NCI-H446 (cell line): Measurements from ENCODE around the gene FAM107A.
"Not testable (repeated sequence)": the region's sequence is repeated elsewhere in the genome, so short reads cannot be mapped to it uniquely, and the experiment has no call there.

Experiments used
- DNase-seq, 2 experiments: peaks; one replicate each; lab custom pipeline; 2025; lab: John Stamatoyannopoulos, UW

FAM107A gene

DNA sequence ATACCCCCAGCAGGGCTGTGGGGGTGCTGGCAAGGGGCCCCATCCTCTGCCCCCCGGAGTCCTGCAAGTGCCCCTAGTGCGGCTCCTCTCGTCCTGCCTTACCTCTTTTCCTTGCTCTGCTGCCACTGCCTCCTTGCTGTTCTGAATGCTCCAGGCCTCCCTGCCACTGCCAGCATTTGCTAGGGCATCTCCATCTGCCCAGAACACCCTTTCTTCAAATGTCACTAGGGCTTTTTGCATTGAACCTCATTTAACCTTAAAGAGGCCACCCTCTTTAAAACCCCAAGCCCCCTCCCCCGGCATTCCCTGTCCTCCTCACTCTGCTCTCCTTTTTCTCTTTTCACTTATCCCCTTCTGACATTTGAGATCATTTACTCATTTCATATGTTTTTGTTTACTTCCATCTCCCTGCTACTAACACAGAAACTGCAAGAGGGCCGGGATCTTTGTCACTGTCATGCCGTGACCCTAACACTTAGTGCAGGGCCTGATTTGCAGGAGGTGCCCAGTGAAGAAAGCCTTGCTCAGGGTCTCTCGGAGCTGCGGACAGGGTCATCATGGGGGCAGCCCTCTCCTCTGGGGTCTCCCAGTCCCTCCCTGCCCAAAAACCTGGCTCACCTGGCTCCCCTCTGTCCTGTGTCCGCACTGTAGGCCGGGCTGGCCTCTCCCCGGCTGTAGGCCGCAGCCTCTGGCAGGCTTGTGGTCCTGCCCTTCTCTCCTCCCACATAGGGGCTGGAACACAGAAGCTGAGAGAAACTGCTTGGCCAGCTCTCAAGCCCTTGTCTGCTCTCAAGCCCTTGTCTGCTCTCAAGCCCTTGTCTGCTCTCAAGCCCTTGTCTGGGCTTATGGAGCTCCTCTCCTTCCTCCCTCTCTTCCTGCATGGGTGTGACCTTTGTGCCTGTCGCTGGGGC, 40.4 kb downstream of the FAM107A start, which contains the start of gene ACOX2:
TSS of gene ACOX2 (minus strand) at position 690 of the 911 bp plus-strand sequence. CDS start 2,084 bp downstream, outside the sequence.
- no peak for DNase-seq

DNA sequence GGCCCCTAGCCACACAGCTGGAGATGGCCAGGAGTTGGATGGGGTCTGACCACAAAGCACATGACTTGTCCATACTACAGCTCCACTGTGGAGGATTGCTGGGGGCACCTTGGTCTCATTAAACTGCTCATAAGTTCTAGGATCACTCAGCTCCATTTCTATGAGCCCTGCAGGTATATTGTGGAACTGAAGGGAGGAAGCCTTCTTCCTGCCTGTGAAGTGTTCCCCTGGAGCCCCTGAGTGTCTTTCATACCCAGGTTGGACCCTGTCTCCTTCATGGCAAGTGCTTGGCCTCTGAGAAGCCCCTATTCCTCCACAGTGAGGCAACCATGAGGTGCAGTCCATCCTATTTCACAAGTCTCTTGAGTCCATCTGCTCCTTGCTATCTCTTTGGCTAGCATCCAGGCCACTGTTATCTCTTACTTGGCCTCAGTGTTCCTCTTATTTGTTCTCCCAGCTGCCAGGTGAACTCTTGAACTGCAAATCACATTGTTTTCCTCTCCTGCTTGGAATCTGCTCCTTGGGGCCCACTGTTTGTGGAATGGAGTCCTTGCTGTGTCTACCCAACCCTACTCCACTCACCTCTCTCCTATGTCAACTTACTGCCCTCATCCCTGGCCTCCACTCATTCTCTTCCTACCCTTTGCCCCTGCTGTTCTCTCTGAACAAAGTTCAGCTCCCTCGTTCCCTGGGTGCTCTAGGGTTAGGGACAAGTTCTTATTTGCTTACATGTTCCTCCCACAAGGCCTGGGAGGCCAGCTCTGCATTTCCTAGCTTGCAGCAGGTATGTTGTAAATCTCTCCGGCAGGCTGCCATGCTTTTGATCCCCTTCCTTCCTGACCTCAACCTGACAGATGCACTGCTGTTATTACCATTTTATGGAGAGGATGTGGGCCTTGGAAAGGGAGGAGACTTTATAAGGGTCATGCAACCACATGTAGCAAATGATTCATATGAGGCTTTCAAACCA, 41.4 kb downstream of the FAM107A start:
- DNase-seq, result no peak

DNA sequence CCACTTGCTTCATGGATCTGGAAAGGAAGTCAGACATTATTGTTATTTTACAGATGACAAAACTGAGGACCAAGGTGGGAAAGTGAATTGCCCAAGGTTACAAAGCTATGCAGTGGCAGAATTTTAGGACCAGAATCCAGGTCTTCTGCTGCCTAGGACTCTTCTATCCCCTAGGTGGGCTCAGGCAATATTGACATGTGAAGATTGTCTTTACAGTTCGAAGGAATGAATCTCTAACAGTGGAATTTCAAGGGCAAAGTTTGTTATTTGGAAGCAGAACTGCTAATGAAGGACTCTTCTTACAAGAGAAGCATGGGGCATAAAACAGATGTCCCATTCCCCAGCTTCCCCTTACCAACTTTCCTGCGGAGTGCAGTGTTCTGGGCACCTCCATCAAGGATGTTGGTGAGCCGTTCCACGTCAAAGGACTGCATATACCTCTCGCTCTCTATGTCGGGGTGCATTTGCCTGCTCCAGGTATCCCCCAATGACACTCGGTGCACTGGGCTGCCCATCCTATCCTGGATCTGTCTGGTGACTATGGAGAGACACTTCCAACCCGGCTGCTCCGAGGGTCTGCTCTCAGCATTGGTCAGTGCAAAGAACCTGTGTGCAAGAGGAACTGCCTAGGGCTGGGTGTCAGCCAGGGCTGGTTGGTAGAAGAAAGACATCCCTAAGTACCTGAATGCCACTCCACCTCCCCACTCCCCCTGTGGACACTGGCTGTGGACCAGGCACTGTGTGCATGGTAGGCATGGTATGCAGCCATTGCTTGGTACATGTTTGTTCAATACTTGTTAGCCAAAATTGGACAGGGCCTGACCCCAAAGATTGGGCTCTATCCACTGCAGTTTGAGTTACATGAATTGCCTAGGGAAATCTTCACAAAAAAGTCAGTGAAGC, 42.3 kb downstream of the FAM107A start:
- DNase-seq, result no peak

DNA sequence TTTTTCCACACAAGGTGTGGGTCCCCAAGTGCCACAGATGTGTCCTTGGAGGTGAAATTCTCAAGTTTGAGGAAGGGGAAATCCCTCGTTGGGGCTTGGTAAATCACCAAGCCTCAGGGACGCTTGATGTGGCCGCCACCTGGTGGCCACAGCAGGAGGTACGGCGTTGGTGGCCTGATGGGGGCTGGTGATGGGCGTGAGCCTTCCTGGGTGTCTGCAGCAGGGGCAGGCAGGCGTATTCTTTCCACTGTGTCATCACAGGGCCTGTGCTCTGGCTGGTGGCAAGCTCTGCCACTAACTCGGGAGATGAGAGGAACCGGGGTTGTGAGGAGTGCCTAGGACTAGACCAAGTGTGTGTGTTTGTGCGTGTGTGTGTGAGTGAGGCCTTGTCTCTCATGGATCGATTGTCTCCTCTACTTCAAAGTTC, 44.4 kb downstream of the FAM107A start:
- DNase-seq, result peak in 1 of 2 experiments; percentile 44

DNA sequence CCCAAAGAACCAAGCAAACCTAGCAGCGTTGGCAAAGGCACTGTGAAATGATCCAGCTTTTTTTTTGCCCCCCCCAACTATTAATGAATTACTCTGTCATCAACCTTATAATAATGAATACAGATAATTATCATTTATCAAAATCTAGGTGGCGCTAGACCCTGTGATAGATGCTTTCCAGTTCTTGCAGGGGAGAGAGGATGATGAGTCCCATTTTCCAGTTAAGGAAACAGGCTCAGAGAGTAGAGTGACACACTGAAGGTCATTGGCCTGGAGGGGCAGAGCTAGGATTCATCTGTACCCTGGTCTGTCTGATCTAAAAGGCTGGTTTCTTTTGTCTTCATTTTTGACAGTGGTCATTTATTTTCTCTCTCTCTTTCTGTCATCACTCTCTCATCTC, 45.2 kb downstream of the FAM107A start:
- DNase-seq, result no peak

DNA sequence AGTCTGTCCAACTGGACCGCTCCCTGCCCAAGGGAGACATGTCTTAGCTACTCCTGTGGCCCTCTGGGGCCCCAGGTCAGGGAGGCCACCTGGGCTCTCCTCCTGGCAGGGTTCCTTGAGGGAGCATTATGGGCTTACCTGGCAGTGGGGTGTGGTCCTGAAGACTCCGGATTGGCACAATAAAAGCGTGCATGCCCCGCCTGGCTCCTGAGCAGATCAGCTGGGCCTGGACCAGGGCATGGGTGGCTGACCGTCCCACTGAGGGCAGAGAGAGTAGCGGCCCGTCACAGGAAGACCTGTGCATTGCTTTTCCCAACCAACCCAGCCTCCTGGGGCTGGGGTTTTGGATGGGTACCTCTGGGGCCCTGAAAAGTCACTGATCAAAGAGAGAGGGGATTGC, 45.6 kb downstream of the FAM107A start:
- no peak for DNase-seq

DNA sequence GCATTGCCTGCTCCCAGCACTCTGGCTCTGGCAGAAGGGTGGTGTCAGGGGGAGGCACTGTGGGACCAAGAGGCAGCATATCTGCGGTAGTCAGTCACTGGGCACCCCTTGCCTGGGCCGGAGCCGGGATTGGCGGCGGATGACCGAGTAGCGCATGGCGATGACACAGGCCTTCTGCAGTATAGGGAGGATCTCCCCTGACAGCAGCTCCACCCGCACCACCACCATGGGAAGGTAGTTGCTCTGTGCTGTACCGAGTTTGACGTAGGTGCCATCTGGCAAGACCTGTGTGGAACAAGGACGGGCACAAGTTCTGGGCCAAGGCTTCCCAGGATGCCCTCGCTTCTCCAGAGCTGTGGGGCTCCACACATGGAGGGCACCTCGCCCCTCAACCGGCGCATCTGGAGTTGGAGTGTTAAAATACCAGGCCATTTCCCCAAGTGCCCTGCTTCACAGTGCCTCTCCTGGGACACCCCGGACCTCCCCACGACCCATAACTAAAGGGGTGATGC, 46.8 kb downstream of the FAM107A start:
- DNase-seq, result no peak

DNA sequence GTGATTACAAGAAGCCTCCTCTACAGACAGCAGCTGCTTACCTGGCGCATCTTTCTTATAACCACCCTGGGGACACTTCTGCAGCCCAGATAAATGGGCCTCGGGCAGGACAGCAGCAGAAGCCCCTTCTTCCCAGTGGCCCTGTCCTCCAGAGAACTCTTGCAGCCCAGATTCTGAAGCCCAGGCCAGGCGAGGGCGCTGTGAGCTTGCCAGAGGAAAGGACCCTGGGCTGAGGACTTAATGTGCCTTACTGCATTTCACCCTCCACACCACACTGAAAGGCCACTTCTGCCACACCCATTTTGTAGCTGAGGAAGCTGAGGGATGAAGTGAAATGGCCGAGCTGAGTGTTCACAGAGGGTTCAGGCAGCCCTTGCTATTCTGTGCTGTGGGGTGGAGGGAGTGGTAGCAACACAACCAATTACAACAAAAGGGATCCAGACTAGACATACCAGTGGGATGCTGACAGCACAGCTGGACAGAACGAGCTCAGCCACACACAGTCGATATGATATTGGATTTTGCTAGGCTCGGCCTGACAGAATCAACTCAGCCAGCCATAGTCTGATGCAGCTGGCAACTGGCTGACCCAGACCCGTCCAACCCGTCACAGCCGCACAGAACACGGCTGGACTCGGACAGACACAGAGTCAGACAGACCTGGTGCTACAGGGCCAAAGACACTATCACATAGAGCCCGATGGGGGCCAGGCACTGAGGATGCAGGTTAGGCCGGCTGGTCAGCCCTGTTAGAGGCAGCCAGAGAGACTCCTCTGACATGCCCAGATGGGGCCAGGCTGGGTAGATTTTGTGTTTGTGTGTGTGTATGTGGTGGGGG, 47.5 kb downstream of the FAM107A start:
- peak in 1 of 2 experiments; percentile 0 for DNase-seq

DNA sequence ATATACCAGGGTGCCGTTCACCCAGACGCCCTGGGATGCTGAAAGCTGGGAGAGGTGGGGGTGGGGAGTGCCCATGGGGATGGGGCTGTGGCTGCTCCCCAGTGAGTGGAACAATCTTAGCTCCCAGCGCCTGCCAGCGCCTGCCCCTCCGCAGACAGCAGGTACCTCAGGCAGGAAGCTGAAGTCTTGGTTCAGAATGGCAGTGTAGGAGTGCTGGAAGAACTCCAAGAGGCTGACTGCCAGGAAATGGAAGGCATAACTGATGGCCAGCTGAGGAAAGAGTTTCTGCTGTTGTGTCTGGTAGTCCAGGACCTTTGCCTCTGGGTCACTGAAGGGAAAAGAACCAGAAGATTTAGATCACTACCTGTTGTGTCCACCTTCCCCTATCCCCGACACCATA, 48.6 kb downstream of the FAM107A start:
- peak in 1 of 2 experiments; percentile 34 for DNase-seq

DNA sequence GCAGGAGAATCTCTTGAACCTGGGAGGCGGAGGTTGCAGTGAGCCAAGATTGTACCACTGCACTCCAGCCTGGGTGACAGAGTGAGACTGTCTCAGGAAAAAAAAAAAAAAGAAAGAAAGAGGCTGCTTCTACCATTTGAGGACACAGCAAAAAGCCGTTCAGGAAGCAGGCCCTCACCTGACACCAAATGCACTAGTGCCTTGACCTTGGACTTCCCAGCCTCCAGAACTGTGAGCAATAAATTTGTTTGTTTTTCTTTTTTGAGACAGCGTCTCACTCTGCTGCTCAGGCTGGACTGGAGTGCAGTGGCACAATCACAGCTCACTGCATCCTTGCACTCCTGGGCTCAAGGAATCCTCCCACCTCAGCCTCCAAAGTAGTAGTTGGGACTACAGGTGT, 49.8 kb downstream of the FAM107A start:
- not testable (repeated sequence) for DNase-seq

DNA sequence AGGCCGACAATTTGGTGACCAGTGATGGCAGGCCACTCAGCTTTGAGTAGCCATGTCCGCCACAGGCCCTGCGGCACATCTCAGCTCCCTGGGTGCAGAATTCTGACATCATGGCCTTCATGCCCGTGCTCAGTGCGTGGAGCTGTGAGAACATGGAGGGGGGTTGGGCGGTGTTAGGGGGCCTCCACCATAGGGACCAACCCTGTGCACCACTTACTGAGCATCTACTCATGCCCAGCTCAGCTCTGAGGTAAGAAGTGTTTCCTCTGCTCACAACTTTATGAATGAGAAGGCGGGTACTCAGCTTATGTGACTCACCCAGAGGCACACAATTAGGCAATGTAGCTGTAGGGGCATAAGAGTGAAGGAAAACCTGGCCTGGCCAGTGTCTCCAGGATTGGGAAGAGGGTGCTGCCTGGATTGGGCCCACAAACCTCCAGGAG, 50.7 kb downstream of the FAM107A start:
- peak in 1 of 2 experiments; percentile 14 for DNase-seq

DNA sequence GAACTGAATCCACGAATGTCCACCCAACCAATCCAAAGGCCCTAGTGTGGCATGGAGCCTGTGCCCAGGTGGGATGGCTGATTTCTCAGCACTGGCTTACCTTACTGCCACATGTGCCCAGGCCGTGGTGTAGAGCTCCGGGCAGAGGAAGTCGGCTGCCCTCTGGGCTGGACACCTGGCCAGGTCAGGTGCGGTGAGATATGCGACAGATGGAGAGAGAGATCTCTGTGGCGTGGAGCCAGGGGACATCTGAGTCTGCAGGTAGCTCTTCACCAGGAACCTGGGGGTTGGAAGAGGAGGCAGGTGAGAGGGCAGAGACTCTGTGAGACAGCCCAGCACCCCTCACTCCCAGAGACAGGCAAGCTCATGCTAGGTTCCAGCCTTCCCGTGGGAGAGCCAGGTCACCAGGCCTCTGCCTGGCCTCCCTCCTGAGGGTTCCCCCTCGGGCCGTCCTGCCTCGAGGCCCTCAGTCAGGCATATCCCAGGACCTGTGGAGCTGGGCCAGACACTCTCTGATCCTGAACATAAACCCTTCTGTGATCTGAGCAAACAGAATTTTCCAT, 52.8 kb downstream of the FAM107A start:
- no peak for DNase-seq

DNA sequence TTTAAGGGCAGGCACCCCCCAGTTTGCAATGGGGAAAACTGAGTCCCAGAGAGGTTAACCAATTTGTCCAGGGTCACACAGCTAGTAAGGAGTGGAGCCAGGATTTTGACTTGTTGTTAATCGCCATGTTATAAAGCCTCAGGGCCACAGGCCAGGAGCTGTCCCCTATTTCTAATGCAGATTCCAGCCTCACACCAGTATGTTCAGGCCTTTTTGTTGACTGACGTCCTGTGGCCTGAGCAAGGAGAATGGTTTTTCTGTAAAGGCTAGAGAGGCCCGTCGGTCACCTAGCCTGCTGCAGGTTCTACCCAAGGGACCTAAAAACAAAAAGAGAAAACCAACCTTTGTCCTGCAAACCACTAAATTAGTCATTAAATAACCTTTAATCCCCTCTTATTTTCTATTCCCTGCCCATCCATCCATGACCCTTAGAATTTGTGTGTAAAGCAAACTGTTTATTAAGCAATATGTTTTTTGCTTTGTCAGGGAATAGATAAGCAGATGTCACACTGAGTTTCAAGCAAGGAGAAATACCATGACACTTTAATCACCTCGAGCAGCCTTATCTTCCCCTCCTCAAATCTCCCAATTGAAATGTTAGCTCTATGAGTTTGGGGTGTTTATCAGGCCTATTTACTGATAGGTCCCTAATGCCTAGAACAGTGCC, 54.3 kb downstream of the FAM107A start:
- no peak for DNase-seq

DNA sequence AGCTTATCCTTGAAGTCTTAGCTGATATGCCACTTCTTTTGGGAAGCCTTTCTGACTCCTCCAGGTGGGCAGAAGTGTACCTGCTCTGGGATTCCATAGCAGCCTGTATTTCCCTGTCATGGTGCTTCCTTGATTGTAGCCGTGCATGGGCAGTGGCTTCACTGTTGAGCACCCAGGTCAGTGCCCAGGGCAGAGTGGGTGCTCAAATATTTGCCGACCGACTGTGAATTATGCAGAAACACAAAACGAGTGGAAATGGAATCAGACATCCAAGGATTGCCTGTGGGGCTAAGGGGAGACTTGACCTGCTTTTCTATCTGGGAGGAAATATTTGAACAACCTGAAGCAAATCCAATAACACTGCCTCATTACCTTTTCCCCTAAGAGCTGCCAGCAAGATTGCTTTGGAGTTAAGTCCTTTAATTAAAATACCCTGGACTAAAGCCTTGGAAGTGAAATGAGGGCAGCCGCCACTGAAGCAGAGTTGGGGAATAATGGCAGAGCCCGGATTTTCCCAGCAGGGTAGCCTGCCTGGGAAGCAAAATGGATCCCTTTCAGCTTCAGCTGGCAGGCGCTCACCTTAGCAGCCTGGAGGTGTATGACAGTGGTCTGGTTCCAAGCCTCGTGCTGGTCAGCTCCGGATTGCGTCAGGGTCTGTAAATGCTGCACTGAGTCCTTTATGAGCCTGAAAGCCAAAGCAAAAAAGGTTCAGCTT, 55.1 kb downstream of the FAM107A start:
- no peak for DNase-seq

DNA sequence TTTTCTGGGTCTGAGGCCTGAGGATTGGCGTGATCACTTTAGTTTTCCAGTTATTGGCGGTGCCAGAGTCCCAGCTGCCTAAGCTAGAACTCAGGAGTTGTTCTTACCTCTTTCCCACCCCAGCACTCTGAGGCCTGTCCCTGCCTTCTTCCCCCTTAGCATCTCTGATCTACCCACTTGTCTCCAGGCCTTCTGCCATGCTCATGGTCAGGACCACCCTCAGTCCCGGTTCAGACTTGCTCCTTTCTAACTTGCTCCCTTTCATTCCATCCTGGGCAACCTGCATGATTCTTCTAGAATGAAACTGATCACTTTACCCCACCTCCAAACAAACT, 55.9 kb downstream of the FAM107A start:
- no peak for DNase-seq

DNA sequence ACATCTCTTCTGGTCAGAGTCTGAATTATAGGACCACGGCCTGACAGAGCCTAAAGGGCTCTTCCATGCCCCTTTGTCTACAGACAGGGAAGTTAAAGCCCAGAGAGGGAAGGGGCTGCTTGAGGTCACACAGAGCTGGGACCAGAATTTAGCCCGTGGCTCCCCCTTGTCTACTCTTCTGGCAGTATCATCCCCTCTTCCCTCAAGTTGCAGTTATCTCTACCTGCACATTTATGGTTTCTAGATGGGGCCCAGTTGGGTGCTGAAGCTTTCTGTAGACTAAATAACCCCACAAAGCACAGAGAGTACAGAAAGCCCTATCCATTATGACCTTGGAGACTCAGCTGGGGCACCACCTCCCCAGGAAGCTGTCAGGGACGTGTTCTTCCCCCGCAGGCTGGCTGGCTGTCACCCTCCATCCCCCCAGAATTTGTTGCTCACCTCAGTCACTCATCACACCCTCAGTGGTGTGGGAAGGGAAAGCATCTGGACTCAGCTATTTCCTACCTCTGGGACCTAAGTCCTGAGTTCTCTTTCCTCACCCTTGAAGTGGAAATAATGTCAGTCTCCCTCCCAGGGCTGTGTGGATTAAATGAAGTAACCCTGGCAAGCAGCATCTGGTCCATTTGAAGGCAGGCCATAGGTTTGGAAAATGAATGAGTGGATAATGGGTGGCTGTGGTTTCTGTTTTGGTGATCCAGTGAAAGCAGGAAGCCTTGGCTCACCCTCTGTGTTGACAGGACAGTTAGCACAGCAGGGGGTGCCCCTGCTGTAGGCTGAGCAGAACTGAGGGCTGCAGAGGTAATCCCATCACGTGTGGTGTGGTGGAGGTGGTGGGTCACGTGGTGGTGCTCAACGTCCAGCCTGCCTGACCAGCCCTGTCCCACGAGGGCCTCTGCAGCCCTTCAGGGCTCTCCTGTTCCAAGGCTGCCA, 56.5 kb downstream of the FAM107A start:
- peak in 1 of 2 experiments; percentile 3 for DNase-seq

DNA sequence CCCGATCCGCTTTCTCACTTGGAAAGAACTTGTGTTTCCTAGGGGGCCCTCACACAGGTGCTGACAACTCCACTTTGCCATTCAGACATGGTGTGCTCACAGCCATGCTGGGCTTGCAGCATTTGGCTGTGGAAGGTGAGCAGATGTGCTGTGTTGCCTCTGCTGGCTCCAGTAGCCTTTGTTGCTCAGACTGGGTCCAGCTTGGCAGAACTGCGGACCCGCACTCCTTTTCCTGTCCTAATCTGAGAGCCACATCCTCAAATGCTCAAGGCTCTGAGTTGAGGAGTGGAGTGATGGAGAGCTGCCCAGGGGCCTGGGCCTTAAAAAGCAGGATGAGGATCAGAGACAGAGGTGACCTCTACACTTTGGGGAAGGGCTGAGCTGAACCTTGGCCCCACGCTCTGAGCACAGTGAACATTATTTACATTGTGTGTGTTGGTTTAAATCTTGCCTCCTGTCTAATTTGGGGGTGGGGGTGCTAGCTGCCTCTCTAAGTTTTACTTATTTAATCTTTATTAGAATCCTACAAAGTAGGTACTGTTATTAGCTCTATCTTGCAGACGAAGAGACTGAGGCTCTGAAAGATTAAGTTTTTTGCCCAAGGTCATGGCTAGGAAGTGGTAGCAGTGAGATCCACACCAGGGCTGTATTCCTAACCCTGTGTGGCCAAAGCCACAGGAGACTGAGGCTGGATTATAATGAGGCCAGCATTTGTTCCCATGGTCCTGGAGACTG, 57.4 kb downstream of the FAM107A start:
- peak in 1 of 2 experiments; percentile 18 for DNase-seq
